Spleen (tissue), 7 donors: Measurements from ENCODE around the gene C1QTNF2.

Experiments
- POLR2A ChIP-seq, 3 donors: fragments of 450-650 bp; IDR thresholded peaks; one replicate each; pipeline ENCODE4 v1.5.1; 2017; ENCODE audit warnings: antibody characterized with exemption in 3 of 3, mild to moderate bottlenecking in 1 of 3
- POLR2AphosphoS5 ChIP-seq, 3 donors: sonication (generic); formaldehyde crosslinking; IDR thresholded peaks; one replicate each; pipeline ENCODE4 v1.5.1; 2017; ENCODE audit warnings: antibody characterized with exemption in 3 of 3
- TF ChIP-seq, protein P1 (sequence below), 11 experiments: fragments of 200-600 bp in 7 of 11; fragments of 450-650 bp in 4 of 11; sonication (generic) in 4 of 11; IDR thresholded peaks in 8 of 11; conservative IDR thresholded peaks in 3 of 11; 1 replicate in 7 of 11; 2 replicates in 4 of 11; pipeline versions ENCODE4 v1.4.0 to v1.8.0; 2016 to 2021; ENCODE audit warnings: antibody characterized with exemption in 11 of 11, inconsistent platforms in 4 of 11, mild to moderate bottlenecking in 1 of 11
- donor health status: DM: no; HTN: no; CAD: no; lungs with moderate emphysema.
- donor health status: DM: no; HTN: no; CAD: no.
- donor health status: DM: no; HTN: no; CAD: no.

DNA sequence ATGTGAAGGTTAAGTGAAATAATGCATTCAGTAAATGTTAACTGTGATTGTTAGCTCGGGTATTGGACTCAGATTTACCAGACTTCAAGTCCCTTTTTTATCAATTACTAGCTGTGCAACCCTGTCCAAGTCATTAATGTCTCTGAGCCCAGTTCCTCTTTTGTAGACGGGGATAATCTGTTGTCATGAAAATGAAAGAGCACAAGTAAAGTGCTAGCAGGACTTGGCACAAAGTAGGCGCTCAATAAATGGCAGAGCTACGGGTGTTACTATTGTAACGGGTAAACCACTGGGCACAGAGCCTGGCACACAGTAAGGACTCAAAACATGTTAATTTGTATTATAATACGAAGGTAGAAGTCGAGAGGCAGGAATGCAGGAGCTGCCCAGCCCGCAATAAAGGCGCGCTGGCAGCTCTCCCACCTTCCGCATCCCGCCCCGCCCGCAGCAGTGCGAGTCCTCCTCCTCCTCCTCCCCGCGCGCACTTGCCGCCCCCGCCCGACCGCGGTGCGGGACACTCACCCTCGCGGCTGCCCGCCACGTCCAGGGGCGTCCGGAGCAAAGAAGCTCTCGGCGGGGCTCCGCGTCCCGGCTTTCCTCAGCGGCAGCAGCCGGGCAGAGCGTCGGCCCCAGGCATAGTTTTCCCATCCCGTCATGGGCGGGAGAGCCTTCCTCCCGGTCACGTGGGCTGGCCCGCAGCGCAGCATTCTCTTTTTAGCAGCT is at the start of gene C1QTNF2:
- TF ChIP-seq, protein P1, sequence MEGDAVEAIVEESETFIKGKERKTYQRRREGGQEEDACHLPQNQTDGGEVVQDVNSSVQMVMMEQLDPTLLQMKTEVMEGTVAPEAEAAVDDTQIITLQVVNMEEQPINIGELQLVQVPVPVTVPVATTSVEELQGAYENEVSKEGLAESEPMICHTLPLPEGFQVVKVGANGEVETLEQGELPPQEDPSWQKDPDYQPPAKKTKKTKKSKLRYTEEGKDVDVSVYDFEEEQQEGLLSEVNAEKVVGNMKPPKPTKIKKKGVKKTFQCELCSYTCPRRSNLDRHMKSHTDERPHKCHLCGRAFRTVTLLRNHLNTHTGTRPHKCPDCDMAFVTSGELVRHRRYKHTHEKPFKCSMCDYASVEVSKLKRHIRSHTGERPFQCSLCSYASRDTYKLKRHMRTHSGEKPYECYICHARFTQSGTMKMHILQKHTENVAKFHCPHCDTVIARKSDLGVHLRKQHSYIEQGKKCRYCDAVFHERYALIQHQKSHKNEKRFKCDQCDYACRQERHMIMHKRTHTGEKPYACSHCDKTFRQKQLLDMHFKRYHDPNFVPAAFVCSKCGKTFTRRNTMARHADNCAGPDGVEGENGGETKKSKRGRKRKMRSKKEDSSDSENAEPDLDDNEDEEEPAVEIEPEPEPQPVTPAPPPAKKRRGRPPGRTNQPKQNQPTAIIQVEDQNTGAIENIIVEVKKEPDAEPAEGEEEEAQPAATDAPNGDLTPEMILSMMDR (IDR thresholded peaks at IDR 0.05 in 8 of 11, conservative IDR thresholded peaks at IDR 0.05 in 3 of 11) = no peak
- TF ChIP-seq POLR2AphosphoS5 (IDR thresholded peaks at IDR 0.05) (peak in 2 of 3 donors; percentile 31 to 62), POLR2A (IDR thresholded peaks at IDR 0.05) (no peak)
